B cell (primary cell): ENCODE results near the gene NR0B2. TPM values are rescaled to one million over a fixed set of nuclear protein-coding genes. Genes with fewer than 3 reads are reported as not detected.

Experiments used
- ATAC-seq: fragments of 200-7000 bp; cut with Tn5 transposase; one replicate; pipeline ENCODE4 v1.10.0; 2021; ENCODE audit warnings: low read depth, mild to moderate bottlenecking, moderate number of reproducible peaks, moderate library complexity
- CTCF ChIA-PET: fragments of 350-600 bp; sonication (Branson Sonifier 250); formaldehyde crosslinking; loops from one replicate; lab custom pipeline; 2021; ENCODE audit warnings: antibody characterized with exemption, inconsistent platforms; lab: Charles Lee
- POLR2A ChIA-PET: fragments of 350-600 bp; sonication (Branson Sonifier 250); formaldehyde crosslinking; loops from one replicate; lab custom pipeline; 2021; ENCODE audit warnings: antibody characterized with exemption; lab: Charles Lee
- DNase-seq: peaks from one replicate; pipeline ENCODE4 v3.0.0; 2013
- H2AFZ ChIP-seq: 2 replicates; pipeline ENCODE4 v1.6.1; 2012; ENCODE audit warnings: mild to moderate bottlenecking, low read depth, low read length; ENCODE audit not compliant: insufficient read depth, poor library complexity, severe bottlenecking
- H3K27ac ChIP-seq, 2 donors: 1 replicate in 1 of 2; 2 replicates in 1 of 2; pipeline ENCODE4 v1.5.1; 2012 to 2013; ENCODE audit warnings: low read length in 2 of 2, mild to moderate bottlenecking in 2 of 2, moderate library complexity in 1 of 2
- H3K27me3 ChIP-seq, 4 experiments: fragments of 200-600 bp in 1 of 4; sonication (generic) in 1 of 4; replicated peaks in 1 of 4; 1 replicate in 2 of 4; 2 replicates in 2 of 4; pipeline versions ENCODE4 v1.6.1 to v1.7.0; 2013 to 2016; ENCODE audit warnings: low read length in 3 of 4, mild to moderate bottlenecking in 2 of 4, mixed read lengths in 1 of 4, moderate library complexity in 1 of 4; ENCODE audit not compliant: insufficient read depth in 4 of 4, control insufficient read depth in 3 of 4; ENCODE audit errors: control extremely low read depth in 1 of 4
- H3K36me3 ChIP-seq, 2 experiments: replicated peaks in 1 of 2; 1 replicate in 1 of 2; 2 replicates in 1 of 2; pipeline versions ENCODE4 v1.6.1 to v1.7.1; 2013; ENCODE audit warnings: low read length in 1 of 2; ENCODE audit not compliant: insufficient read depth in 2 of 2, control insufficient read depth in 1 of 2; ENCODE audit errors: control extremely low read depth in 1 of 2, extremely low read depth in 1 of 2
- H3K4me1 ChIP-seq, 2 donors: fragments of 200-600 bp in 1 of 2; sonication (generic) in 1 of 2; 1 replicate in 1 of 2; 2 replicates in 1 of 2; pipeline versions ENCODE4 v1.5.1 to v1.6.1; 2013 to 2017; ENCODE audit warnings: low read length in 2 of 2; ENCODE audit not compliant: control insufficient read depth in 2 of 2, insufficient read depth in 2 of 2
- H3K4me2 ChIP-seq: replicated peaks from 2 replicates; pipeline ENCODE3; 2012; ENCODE audit warnings: mild to moderate bottlenecking, low read depth, low read length; ENCODE audit not compliant: poor library complexity, severe bottlenecking
- H3K4me3 ChIP-seq, 5 experiments: fragments of 200-600 bp in 1 of 5; sonication (generic) in 1 of 5; 1 replicate in 3 of 5; 2 replicates in 2 of 5; pipeline versions ENCODE4 v1.5.1 to v1.7.0; 2011 to 2016; ENCODE audit warnings: low read length in 4 of 5, mild to moderate bottlenecking in 4 of 5, low read depth in 2 of 5, control low read depth in 1 of 5, moderate library complexity in 1 of 5; ENCODE audit not compliant: insufficient read depth in 1 of 5; ENCODE audit errors: control extremely low read depth in 1 of 5, extremely low read depth in 1 of 5
- H3K79me2 ChIP-seq: fragments of 200-600 bp; sonication (generic); one replicate; pipeline ENCODE4 v1.6.0; 2016; ENCODE audit warnings: low read length; ENCODE audit not compliant: control insufficient read depth, insufficient read depth
- H3K9ac ChIP-seq: fragments of 200-600 bp; sonication (generic); 2 replicates; pipeline ENCODE4 v1.6.1; 2017; ENCODE audit warnings: mild to moderate bottlenecking, low read length, moderate library complexity
- H3K9me3 ChIP-seq, 3 donors: one replicate each; pipeline versions ENCODE4 v1.6.1 to v1.7.1; 2013; ENCODE audit warnings: low read length in 2 of 3; ENCODE audit not compliant: control insufficient read depth in 2 of 3, insufficient read depth in 1 of 3; ENCODE audit errors: control extremely low read depth in 1 of 3
- H4K20me1 ChIP-seq: 2 replicates; pipeline ENCODE4 v1.6.0; 2012; ENCODE audit warnings: mild to moderate bottlenecking, low read length; ENCODE audit not compliant: insufficient read depth, control insufficient read depth, poor library complexity, severe bottlenecking
- H3K27ac Mint-ChIP-seq: one replicate; pipeline ENCODE4 v1.8.0; 2021; ENCODE audit warnings: mixed read lengths
- H3K27me3 Mint-ChIP-seq: one replicate; pipeline ENCODE4 v1.8.0; 2021; ENCODE audit warnings: mixed read lengths
- H3K4me1 Mint-ChIP-seq: one replicate; pipeline ENCODE4 v1.8.0; 2021; ENCODE audit warnings: mixed read lengths
- H3K4me3 Mint-ChIP-seq: one replicate; pipeline ENCODE4 v1.8.0; 2021; ENCODE audit warnings: mixed read lengths
- H3K9me3 Mint-ChIP-seq: one replicate; pipeline ENCODE4 v1.8.0; 2022; ENCODE audit warnings: mixed read lengths; ENCODE audit not compliant: insufficient read depth
- EZH2 ChIP-seq: IDR thresholded peaks from 2 replicates; pipeline ENCODE4 v1.6.1; 2012; ENCODE audit warnings: borderline replicate concordance, low read depth, mild to moderate bottlenecking, moderate library complexity, low read length; ENCODE audit not compliant: insufficient read depth, poor library complexity, severe bottlenecking
- WGBS: methylation state at CpG from one replicate; pipeline ENCODE4 v1.1.5; 2013; ENCODE audit warnings: missing lambda C conversion rate; ENCODE audit not compliant: insufficient coverage; 5-methylcytosine and 5-hydroxymethylcytosine counted together
- intact Hi-C: fragments of 100-400 bp; cut with micrococcal nuclease; formaldehyde crosslinking; loops from one replicate; pipeline ENCODE4 v1.10.0; 2022
- polyA minus RNA-seq: library from RNA; depleted of rRNA, polyadenylated mRNA; stranded (reverse); fragments of >200 nt; gene quantifications from 2 replicates; pipeline ENCODE4 v1.2.3, GENCODE V29; 2012
- polyA plus RNA-seq: library from polyadenylated mRNA; depleted of rRNA; stranded (reverse); fragments of >200 nt; gene quantifications from 2 replicates; pipeline ENCODE4 v1.2.3, GENCODE V29; 2012
- total RNA-seq, 2 donors: library from RNA; stranded (reverse); fragments of 120-200 nt in 1 of 2; gene quantifications; 1 replicate in 1 of 2; 2 replicates in 1 of 2; pipeline versions ENCODE4 v1.2.3 to v1.2.4, GENCODE V29; 2013 to 2022
- TF ChIP-seq, protein P1 (sequence below): fragments of 200-600 bp; IDR thresholded peaks from one replicate; pipeline ENCODE4 v1.8.0; 2022; ENCODE audit warnings: antibody characterized with exemption, mild to moderate bottlenecking

The NR0B2 gene, protein sequence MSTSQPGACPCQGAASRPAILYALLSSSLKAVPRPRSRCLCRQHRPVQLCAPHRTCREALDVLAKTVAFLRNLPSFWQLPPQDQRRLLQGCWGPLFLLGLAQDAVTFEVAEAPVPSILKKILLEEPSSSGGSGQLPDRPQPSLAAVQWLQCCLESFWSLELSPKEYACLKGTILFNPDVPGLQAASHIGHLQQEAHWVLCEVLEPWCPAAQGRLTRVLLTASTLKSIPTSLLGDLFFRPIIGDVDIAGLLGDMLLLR
- not detected in 2 replicates for total RNA-seq
- not detected for total RNA-seq (2013)
- polyA plus RNA-seq, result not detected in 2 replicates
- polyA minus RNA-seq, result not detected in 2 replicates

DNA sequence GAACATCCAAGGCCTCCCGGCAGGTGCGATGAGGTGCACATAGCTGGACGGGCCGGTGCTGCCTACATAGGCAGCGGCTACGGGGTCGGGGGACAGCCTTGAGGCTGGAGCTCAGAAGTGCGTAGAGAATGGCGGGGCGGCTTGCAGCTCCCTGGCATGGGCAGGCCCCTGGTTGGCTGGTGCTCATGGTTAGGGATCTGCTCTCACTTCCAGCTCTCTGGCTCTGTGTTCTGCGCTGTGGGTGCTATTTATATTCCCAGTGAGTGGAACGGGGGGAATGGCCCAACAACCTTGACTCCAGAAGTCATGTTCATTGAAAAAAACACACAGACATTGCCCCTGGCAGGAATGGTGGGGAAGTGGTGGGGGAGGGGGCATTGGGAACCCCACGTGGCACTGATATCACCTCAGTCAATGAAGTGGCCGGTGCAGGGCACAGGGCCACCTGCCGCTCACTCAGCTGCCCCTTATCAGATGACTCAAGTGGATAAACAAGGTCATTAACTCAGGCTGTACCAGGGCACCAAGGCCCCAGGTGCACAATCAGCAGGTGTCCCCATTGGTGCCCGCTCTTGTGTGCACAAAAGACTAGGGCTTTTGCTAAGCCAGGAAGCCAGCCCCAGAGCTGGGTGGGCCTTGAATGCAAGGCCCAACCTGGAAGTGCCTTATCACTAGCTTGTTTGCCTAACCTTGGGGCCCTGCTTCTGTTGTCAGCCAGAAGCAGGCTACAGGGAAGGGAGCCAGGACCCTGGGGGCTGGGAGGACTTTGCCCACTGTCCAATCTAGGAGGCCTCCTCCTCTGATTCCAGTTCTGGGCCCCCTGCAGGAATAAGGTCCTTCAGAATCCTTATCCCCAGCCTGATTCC lies at the start of gene NR0B2:
Gene NR0B2, minus strand, starts transcription at position 222 of the 866 bp plus-strand sequence. Its CDS starts 35 bp downstream, at position 187.
- CTCF ChIA-PET, result no interaction called here
- Mint-ChIP-seq H3K9me3 (no peaks in the 10 kb centered on the region), H3K4me3 (no peak within 1 kb of the TSS), H3K4me1 (no peaks in the 10 kb centered on the region), H3K27ac (no peak within 1 kb of the TSS), H3K27me3 (peaks cover 5% of the 10 kb centered on the region)
- Histone ChIP-seq H3K27me3 (no peaks in the 10 kb centered on the region), H4K20me1 (no peaks in the 10 kb centered on the region), H3K36me3 (no peaks in the 10 kb centered on the region), H3K4me1 (no peaks in the 10 kb centered on the region), H3K4me2 (no peak within 1 kb of the TSS), H2AFZ (no peak within 1 kb of the TSS), H3K9me3 (no peaks in the 10 kb centered on the region), H3K27ac (no peak within 1 kb of the TSS), H3K9ac (no peak within 1 kb of the TSS), H3K79me2 (no peaks in the 10 kb centered on the region), H3K4me3 (no peak within 1 kb of the TSS)
- TF ChIP-seq, protein P1, sequence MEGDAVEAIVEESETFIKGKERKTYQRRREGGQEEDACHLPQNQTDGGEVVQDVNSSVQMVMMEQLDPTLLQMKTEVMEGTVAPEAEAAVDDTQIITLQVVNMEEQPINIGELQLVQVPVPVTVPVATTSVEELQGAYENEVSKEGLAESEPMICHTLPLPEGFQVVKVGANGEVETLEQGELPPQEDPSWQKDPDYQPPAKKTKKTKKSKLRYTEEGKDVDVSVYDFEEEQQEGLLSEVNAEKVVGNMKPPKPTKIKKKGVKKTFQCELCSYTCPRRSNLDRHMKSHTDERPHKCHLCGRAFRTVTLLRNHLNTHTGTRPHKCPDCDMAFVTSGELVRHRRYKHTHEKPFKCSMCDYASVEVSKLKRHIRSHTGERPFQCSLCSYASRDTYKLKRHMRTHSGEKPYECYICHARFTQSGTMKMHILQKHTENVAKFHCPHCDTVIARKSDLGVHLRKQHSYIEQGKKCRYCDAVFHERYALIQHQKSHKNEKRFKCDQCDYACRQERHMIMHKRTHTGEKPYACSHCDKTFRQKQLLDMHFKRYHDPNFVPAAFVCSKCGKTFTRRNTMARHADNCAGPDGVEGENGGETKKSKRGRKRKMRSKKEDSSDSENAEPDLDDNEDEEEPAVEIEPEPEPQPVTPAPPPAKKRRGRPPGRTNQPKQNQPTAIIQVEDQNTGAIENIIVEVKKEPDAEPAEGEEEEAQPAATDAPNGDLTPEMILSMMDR, result no peak
- no peak for TF ChIP-seq EZH2
- intact Hi-C loops, result no loop called here
- no peak for ATAC-seq
- no peak for DNase-seq
- 91% methylated on average over 14 of the region's 16 CpGs for WGBS
- POLR2A ChIA-PET, result no interaction called here

DNA sequence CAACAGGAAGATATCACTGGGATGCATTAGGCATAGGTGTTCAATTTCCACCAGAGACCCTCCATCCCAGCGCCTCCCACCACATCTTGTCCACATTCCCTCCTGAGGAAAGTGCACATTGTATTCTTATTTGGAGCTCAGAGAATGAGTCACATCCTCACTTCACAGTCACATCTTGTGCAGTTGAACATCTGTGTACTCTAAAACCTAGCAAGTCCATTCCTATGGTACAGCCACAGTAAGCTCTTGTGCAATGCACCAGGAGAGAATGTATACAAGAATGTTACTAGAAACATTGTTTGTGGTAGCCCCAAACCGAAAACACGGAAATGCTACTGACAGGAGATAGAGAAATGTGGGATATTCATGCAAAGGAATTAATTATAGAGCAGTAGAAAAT lies 48.1 kb upstream of the NR0B2 start:
- ATAC-seq (no peak), DNase-seq (no peak)
- CTCF ChIA-PET, result no interaction called here
- Histone ChIP-seq H2AFZ (no peak overlapping the region), H3K4me2 (no peak overlapping the region), H3K9me3 (peaks cover 0 to 4% (median 0%) of the 10 kb centered on the region in 3 donors), H3K4me3 (no peak overlapping the region), H3K36me3 (no peaks in the 10 kb centered on the region), H4K20me1 (no peaks in the 10 kb centered on the region), H3K79me2 (no peaks in the 10 kb centered on the region), H3K27me3 (peaks cover 0 to 27% (median 8%) of the 10 kb centered on the region in 4 experiments), H3K9ac (no peak overlapping the region), H3K27ac (no peak overlapping the region), H3K4me1 (peaks cover 14 to 17% of the 10 kb centered on the region in 2 donors)
- no peak overlapping the region for H3K27ac Mint-ChIP-seq
- intact Hi-C loops, result no loop called here
- H3K9me3 Mint-ChIP-seq, result no peaks in the 10 kb centered on the region
- no peak overlapping the region for H3K4me3 Mint-ChIP-seq
- no CpG with 5 or more reads among the region's 3 CpGs for WGBS
- H3K4me1 Mint-ChIP-seq, result peaks cover 15% of the 10 kb centered on the region
- TF ChIP-seq, protein P1, result no peak
- TF ChIP-seq EZH2, result no peak
- H3K27me3 Mint-ChIP-seq, result peaks cover 25% of the 10 kb centered on the region
- POLR2A ChIA-PET, result no interaction called here
